Left ventricle myocardium superior (tissue), 1 donor: ENCODE results near the gene PAPPA. TPM values are rescaled to one million over a fixed set of nuclear protein-coding genes. Genes with fewer than 3 reads are reported as not detected.

Experiments used
- ATAC-seq: fragments of 200-7000 bp; cut with Tn5 transposase; one replicate; pipeline ENCODE4 v1.9.1; 2020; ENCODE audit warnings: mild to moderate bottlenecking, moderate library complexity
- DNase-seq: peaks from one replicate; pipeline ENCODE4 v3.0.0-alpha.2; 2020
- intact Hi-C: fragments of 100-400 bp; cut with micrococcal nuclease; formaldehyde crosslinking; loops from one replicate; pipeline ENCODE4 v1.11.0; 2022
- total RNA-seq: library from RNA; stranded (reverse); fragmentation: NEBNext Ultra II Directional; extraction: Animal tissue kit (Norgen Biotek cat#: 25700); gene quantifications from one replicate; pipeline ENCODE4 v1.2.1, GENCODE V29; 2021
- donor health status: DM: no; HTN: yes; CAD: no; lungs with severe emphysema.

PAPPA gene
- total RNA-seq, 1 donor from 2014 or later, result 1.1 TPM

GRCh38 chr9:116355153-116355921, 201.7 kb downstream of the PAPPA start:
- DNase-seq (no peak), ATAC-seq (peak; percentile 94)
- intact Hi-C loops, result no loop called here

GRCh38 chr9:116358251-116358650, 204.7 kb downstream of the PAPPA start:
- ATAC-seq (no peak), DNase-seq (no peak)
- intact Hi-C loops, result no loop called here

GRCh38 chr9:116360016-116360415, 206.4 kb downstream of the PAPPA start:
- ATAC-seq (peak; percentile 5), DNase-seq (peak; percentile 33)
- intact Hi-C loops, result no loop called here

GRCh38 chr9:116360989-116361388, 207.4 kb downstream of the PAPPA start:
- DNase-seq (no peak), ATAC-seq (no peak)
- intact Hi-C loops, result no loop called here

- DNase-seq (no peak), ATAC-seq (peak; percentile 30)
- intact Hi-C loops, result no loop called here
Measured at GRCh38 chr9:116361547-116361946, 208.0 kb downstream of the PAPPA start.

GRCh38 chr9:116362493-116362892, 208.9 kb downstream of the PAPPA start:
- intact Hi-C loops, result no loop called here
- ATAC-seq (no peak), DNase-seq (no peak)

- intact Hi-C loops, result no loop called here
- ATAC-seq (peak; percentile 98), DNase-seq (peak; percentile 75)
Measured at GRCh38 chr9:116365056-116365471, 211.5 kb downstream of the PAPPA start.

- DNase-seq, result no peak
- no peak for ATAC-seq
- intact Hi-C loops, result no loop called here
Measured at GRCh38 chr9:116366241-116366640, 212.7 kb downstream of the PAPPA start.

GRCh38 chr9:116368680-116369079, 215.1 kb downstream of the PAPPA start:
- no peak for DNase-seq
- intact Hi-C loops, result no loop called here

GRCh38 chr9:116369706-116370105, 216.1 kb downstream of the PAPPA start:
- DNase-seq (no peak), ATAC-seq (no peak)
- intact Hi-C loops, result no loop called here

More at GRCh38 chr9:116368680-116369079, 215.1 kb downstream of the PAPPA start:
- no peak for ATAC-seq

- no peak for DNase-seq
- intact Hi-C loops, result no loop called here
- ATAC-seq, result no peak
Measured at GRCh38 chr9:116370556-116370955, 217.0 kb downstream of the PAPPA start.

GRCh38 chr9:116372081-116372673, 218.6 kb downstream of the PAPPA start:
- DNase-seq (no peak), ATAC-seq (peak; percentile 80)
- intact Hi-C loops, result no loop called here

GRCh38 chr9:116372786-116373185, 219.2 kb downstream of the PAPPA start:
- DNase-seq, result no peak

GRCh38 chr9:116377179-116377798, 223.7 kb downstream of the PAPPA start:
- peak; percentile 35 for ATAC-seq

More at GRCh38 chr9:116372786-116373185, 219.2 kb downstream of the PAPPA start:
- ATAC-seq, result no peak
- intact Hi-C loops, result no loop called here

GRCh38 chr9:116378873-116379272, 225.3 kb downstream of the PAPPA start:
- intact Hi-C loops, result no loop called here
- DNase-seq, result no peak
- no peak for ATAC-seq

More at GRCh38 chr9:116377179-116377798, 223.7 kb downstream of the PAPPA start:
- intact Hi-C loops, result no loop called here
- DNase-seq, result no peak

GRCh38 chr9:116379821-116380220, 226.2 kb downstream of the PAPPA start:
- intact Hi-C loops, result no loop called here
- no peak for ATAC-seq
- DNase-seq, result no peak

GRCh38 chr9:116380496-116380995, 227.0 kb downstream of the PAPPA start:
- intact Hi-C loops, result no loop called here
- DNase-seq (no peak), ATAC-seq (no peak)

GRCh38 chr9:116381350-116381749, 227.8 kb downstream of the PAPPA start:
- intact Hi-C loops, result no loop called here
- no peak for DNase-seq
- ATAC-seq, result no peak

GRCh38 chr9:116382053-116382452, 228.5 kb downstream of the PAPPA start:
- DNase-seq (no peak), ATAC-seq (no peak)
- intact Hi-C loops, result no loop called here

- ATAC-seq (no peak), DNase-seq (no peak)
- intact Hi-C loops, result no loop called here
Measured at GRCh38 chr9:116383133-116383532, 229.5 kb downstream of the PAPPA start.
